ENCODE results near the gene RALGPS2. TPM values are rescaled to one million over a fixed set of nuclear protein-coding genes. Genes with fewer than 3 reads are reported as not detected.

The RALGPS2 gene
- total and polyA plus RNA-seq, 9 of the 15 experiments (the other 6 are each of a cell fraction or from before 2014, with no cell fraction given): 0.28 to 6.5 (median 2.6) TPM

DNA sequence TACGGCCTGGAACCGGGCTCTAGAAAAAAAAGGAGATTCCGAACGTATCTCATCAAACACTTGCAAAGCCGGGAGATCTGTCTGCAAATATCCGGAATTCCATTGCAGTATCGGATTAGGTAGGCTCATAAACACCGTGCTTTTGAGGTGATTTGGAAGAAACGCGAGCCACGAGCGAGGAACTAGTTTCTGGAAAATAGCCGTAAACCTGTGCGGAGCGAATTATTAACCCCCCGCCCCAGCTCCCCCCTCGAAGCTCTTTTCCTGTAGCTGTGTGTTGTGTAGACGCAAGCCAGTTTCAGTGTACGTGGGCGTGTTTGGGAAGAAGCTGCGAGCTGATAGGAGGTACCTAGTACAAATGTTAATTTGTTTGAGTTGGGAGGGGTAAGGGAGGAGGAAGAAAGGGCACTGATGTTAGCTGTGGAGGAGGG, 1.1 kb downstream of the RALGPS2 start (continued):
- TF ChIP-seq, protein P1, sequence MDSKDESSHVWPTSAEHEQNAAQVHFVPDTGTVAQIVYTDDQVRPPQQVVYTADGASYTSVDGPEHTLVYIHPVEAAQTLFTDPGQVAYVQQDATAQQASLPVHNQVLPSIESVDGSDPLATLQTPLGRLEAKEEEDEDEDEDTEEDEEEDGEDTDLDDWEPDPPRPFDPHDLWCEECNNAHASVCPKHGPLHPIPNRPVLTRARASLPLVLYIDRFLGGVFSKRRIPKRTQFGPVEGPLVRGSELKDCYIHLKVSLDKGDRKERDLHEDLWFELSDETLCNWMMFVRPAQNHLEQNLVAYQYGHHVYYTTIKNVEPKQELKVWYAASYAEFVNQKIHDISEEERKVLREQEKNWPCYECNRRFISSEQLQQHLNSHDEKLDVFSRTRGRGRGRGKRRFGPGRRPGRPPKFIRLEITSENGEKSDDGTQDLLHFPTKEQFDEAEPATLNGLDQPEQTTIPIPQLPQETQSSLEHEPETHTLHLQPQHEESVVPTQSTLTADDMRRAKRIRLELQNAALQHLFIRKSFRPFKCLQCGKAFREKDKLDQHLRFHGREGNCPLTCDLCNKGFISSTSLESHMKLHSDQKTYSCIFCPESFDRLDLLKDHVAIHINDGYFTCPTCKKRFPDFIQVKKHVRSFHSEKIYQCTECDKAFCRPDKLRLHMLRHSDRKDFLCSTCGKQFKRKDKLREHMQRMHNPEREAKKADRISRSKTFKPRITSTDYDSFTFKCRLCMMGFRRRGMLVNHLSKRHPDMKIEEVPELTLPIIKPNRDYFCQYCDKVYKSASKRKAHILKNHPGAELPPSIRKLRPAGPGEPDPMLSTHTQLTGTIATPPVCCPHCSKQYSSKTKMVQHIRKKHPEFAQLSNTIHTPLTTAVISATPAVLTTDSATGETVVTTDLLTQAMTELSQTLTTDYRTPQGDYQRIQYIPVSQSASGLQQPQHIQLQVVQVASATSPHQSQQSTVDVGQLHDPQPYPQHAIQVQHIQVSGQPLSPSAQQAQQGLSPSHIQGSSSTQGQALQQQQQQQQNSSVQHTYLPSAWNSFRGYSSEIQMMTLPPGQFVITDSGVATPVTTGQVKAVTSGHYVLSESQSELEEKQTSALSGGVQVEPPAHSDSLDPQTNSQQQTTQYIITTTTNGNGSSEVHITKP (IDR thresholded peaks at IDR 0.05; ENCODE audit: partially characterized antibody): peak; percentile 89
- TF ChIP-seq RBM22 (IDR thresholded peaks at IDR 0.05; ENCODE audit: low read depth, low read length, poor library complexity, severe bottlenecking) (no peak), MTA3 (IDR thresholded peaks at IDR 0.05; ENCODE audit: borderline replicate concordance) (no peak), MCM2 (IDR thresholded peaks at IDR 0.05; ENCODE audit: low read depth) (no peak), TAF1 (IDR thresholded peaks at IDR 0.05; ENCODE audit: control insufficient read depth, extremely low read depth, insufficient read depth, low read length, severe bottlenecking) (no peak), GABPA (tag; conservative IDR thresholded peaks at IDR 0.05; ENCODE audit: low read depth) (peak; percentile 28), CC2D1A (IDR thresholded peaks at IDR 0.05) (no peak), U2AF2 (optimal IDR thresholded peaks at IDR 0.05; ENCODE audit: low read depth, low read length) (no peak), OTX1 (CRISPR knock-in tag; IDR thresholded peaks at IDR 0.05) (no peak), CBFA2T2 (conservative IDR thresholded peaks at IDR 0.05) (no peak), CBFA2T3 (IDR thresholded peaks at IDR 0.05) (no peak), RCOR1 (IDR thresholded peaks at IDR 0.05; ENCODE audit: borderline replicate concordance in 1 of 2, low read depth in 2 of 2, low read length in 2 of 2) (peak in 1 of 2 experiments; percentile 27; a peak in 1 of 4 replicates)
- TF ChIP-seq, protein P2, sequence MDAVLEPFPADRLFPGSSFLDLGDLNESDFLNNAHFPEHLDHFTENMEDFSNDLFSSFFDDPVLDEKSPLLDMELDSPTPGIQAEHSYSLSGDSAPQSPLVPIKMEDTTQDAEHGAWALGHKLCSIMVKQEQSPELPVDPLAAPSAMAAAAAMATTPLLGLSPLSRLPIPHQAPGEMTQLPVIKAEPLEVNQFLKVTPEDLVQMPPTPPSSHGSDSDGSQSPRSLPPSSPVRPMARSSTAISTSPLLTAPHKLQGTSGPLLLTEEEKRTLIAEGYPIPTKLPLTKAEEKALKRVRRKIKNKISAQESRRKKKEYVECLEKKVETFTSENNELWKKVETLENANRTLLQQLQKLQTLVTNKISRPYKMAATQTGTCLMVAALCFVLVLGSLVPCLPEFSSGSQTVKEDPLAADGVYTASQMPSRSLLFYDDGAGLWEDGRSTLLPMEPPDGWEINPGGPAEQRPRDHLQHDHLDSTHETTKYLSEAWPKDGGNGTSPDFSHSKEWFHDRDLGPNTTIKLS (IDR thresholded peaks at IDR 0.05; ENCODE audit: borderline replicate concordance, low read depth): 0 out of 2 replicates have a peak, but pooled peaks have one; percentile 36
- TF ChIP-seq, protein P3, sequence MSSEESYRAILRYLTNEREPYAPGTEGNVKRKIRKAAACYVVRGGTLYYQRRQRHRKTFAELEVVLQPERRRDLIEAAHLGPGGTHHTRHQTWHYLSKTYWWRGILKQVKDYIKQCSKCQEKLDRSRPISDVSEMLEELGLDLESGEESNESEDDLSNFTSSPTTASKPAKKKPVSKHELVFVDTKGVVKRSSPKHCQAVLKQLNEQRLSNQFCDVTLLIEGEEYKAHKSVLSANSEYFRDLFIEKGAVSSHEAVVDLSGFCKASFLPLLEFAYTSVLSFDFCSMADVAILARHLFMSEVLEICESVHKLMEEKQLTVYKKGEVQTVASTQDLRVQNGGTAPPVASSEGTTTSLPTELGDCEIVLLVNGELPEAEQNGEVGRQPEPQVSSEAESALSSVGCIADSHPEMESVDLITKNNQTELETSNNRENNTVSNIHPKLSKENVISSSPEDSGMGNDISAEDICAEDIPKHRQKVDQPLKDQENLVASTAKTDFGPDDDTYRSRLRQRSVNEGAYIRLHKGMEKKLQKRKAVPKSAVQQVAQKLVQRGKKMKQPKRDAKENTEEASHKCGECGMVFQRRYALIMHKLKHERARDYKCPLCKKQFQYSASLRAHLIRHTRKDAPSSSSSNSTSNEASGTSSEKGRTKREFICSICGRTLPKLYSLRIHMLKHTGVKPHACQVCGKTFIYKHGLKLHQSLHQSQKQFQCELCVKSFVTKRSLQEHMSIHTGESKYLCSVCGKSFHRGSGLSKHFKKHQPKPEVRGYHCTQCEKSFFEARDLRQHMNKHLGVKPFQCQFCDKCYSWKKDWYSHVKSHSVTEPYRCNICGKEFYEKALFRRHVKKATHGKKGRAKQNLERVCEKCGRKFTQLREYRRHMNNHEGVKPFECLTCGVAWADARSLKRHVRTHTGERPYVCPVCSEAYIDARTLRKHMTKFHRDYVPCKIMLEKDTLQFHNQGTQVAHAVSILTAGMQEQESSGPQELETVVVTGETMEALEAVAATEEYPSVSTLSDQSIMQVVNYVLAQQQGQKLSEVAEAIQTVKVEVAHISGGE (CRISPR knock-in tag; IDR thresholded peaks at IDR 0.05): 0 out of 6 replicates have a peak, but pooled peaks of 1 of the 3 experiments have one; percentile 16
- TF ChIP-seq, protein P4, sequence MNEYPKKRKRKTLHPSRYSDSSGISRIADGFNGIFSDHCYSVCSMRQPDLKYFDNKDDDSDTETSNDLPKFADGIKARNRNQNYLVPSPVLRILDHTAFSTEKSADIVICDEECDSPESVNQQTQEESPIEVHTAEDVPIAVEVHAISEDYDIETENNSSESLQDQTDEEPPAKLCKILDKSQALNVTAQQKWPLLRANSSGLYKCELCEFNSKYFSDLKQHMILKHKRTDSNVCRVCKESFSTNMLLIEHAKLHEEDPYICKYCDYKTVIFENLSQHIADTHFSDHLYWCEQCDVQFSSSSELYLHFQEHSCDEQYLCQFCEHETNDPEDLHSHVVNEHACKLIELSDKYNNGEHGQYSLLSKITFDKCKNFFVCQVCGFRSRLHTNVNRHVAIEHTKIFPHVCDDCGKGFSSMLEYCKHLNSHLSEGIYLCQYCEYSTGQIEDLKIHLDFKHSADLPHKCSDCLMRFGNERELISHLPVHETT (CRISPR knock-in tag; conservative IDR thresholded peaks at IDR 0.05 in 1 of 2, IDR thresholded peaks at IDR 0.05 in 1 of 2): no peak
